ENCODE measurements around the gene ADGRG7.

- TF ChIP-seq CTCF (IDR thresholded peaks at IDR 0.05 in 8 of 11, conservative IDR thresholded peaks at IDR 0.05 in 3 of 11), result no peak
- TF ChIP-seq POLR2A (IDR thresholded peaks at IDR 0.05), result no peak
Measured at GRCh38 chr3:100744671-100745070, 135.3 kb downstream of the ADGRG7 start.

All from spleen (tissue), 7 donors.